OCI-LY3 (cell line): ENCODE data around the gene SNED1.

Experiments used
- EZH2phosphoT487 ChIP-seq: fragments of 200-600 bp; shearing (Covaris generic); IDR thresholded peaks from 2 replicates; pipeline ENCODE4 v1.6.1; 2018; ENCODE audit warnings: antibody characterized with exemption, mixed run types, low read depth
- TF ChIP-seq, protein P1 (sequence below): fragments of 200-600, 300-600 bp; sonication (generic); IDR thresholded peaks from 2 replicates; pipeline ENCODE4 v1.5.1; 2014; ENCODE audit warnings: antibody characterized with exemption, low read length, low read depth

GRCh38 chr2:241081643-241082340 lies 83.4 kb downstream of the SNED1 start:
- TF ChIP-seq, protein P1, sequence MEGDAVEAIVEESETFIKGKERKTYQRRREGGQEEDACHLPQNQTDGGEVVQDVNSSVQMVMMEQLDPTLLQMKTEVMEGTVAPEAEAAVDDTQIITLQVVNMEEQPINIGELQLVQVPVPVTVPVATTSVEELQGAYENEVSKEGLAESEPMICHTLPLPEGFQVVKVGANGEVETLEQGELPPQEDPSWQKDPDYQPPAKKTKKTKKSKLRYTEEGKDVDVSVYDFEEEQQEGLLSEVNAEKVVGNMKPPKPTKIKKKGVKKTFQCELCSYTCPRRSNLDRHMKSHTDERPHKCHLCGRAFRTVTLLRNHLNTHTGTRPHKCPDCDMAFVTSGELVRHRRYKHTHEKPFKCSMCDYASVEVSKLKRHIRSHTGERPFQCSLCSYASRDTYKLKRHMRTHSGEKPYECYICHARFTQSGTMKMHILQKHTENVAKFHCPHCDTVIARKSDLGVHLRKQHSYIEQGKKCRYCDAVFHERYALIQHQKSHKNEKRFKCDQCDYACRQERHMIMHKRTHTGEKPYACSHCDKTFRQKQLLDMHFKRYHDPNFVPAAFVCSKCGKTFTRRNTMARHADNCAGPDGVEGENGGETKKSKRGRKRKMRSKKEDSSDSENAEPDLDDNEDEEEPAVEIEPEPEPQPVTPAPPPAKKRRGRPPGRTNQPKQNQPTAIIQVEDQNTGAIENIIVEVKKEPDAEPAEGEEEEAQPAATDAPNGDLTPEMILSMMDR, result no peak
- TF ChIP-seq EZH2phosphoT487, result no peak
